ENCODE data around the gene PEA15. TPM values are rescaled to one million over a fixed set of nuclear protein-coding genes. Genes with fewer than 3 reads are reported as not detected.
A peak's percentile ranks its signal among the peaks of the same experiment; 100 is the strongest.

The PEA15 gene
- total and polyA plus RNA-seq, 2 of the 8 experiments (the other 6 are each of a cell fraction or from before 2014, with no cell fraction given), result 71.3 to 75.1 TPM

DNA sequence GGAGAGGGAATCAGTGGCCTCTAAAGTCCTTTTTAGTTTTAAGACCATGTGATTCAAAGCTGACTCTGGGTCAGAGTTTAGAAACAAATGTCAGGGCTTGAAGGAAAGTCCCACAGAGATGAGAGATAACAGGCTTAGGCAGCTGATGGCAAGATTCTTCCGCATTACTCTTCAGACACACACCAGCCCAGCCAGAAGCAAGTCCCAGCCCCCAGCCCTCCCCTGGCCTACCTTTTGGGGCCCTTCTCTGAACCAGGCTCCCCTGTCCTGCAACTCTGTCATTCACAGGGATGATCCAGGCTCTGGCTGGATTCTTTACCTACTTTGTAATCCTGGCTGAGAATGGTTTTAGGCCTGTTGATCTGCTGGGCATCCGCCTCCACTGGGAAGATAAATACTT, 28.0 kb upstream of the PEA15 start:
- Histone ChIP-seq H3K23ac (ENCODE audit: insufficient read length) (no peak overlapping the region), H3K9ac (replicated peaks in 1 of 4; ENCODE audit: extremely low read depth in 1 of 4, low read depth in 3 of 4, low read length in 3 of 4) (no peak overlapping the region), H2BK120ac (replicated peaks; ENCODE audit: low read depth, low read length) (no peak overlapping the region), H4K91ac (replicated peaks; ENCODE audit: insufficient read length, low read length) (no peak overlapping the region), H3K27me3 (replicated peaks in 1 of 4; ENCODE audit: control insufficient read depth in 3 of 4, extremely low read depth in 1 of 4, insufficient read depth in 3 of 4, low read length in 3 of 4) (peaks cover 0 to 2% (median 0%) of the 10 kb centered on the region in 4 experiments; a peak in 1 of 7 replicates), H4K5ac (ENCODE audit: insufficient read length, low read depth, low read length) (no peak overlapping the region), H3K4me1 (replicated peaks in 1 of 4; ENCODE audit: control insufficient read depth in 3 of 4, insufficient read depth in 4 of 4, low read length in 3 of 4) (peaks cover 0 to 11% (median 3%) of the 10 kb centered on the region in 4 experiments; a peak in 6 of 7 replicates), H3K4ac (replicated peaks; ENCODE audit: insufficient read length, low read depth, low read length) (no peak overlapping the region), H3K79me1 (ENCODE audit: low read depth, low read length) (no peaks in the 10 kb centered on the region), H2BK5ac (ENCODE audit: low read depth, low read length) (peak overlapping the region; percentile 21; the same call in 1 of the 2 replicates), H4K8ac (ENCODE audit: extremely low read depth, insufficient read depth, low read length) (no peak overlapping the region), H4K20me1 (replicated peaks in 1 of 2; ENCODE audit: control insufficient read depth in 1 of 2, insufficient read depth in 2 of 2, low read length in 2 of 2) (no peaks in the 10 kb centered on the region), H3K4me3 (ENCODE audit: extremely low read depth in 1 of 4, insufficient read depth in 2 of 4, low read depth in 3 of 4, low read length in 4 of 4) (no peak overlapping the region), H2AFZ (ENCODE audit: low read length) (peak overlapping the region; percentile 70), H3K56ac (replicated peaks; ENCODE audit: insufficient read length, low read depth, low read length) (no peak overlapping the region), H3K79me2 (ENCODE audit: control insufficient read depth in 1 of 2, insufficient read depth in 2 of 2, low read length in 2 of 2) (no peaks in the 10 kb centered on the region), H3K4me2 (ENCODE audit: insufficient read depth in 1 of 2, low read depth in 2 of 2, low read length in 2 of 2) (no peak overlapping the region), H3K18ac (ENCODE audit: extremely low read depth, low read length) (no peak overlapping the region), H3K14ac (ENCODE audit: insufficient read length) (no peak overlapping the region), H3K36me3 (ENCODE audit: control insufficient read depth in 2 of 4, insufficient read depth in 4 of 4, low read length in 3 of 4) (no peaks in the 10 kb centered on the region), H2BK20ac (ENCODE audit: low read length) (no peak overlapping the region), H3K23me2 (ENCODE audit: low read depth, low read length) (no peaks in the 10 kb centered on the region; the same call in 1 of the 2 replicates), H2BK12ac (ENCODE audit: low read depth, low read length) (no peak overlapping the region), H2BK15ac (ENCODE audit: low read length) (no peak overlapping the region), H3K27ac (ENCODE audit: low read depth, low read length) (no peak overlapping the region), H2AK5ac (ENCODE audit: low read depth, low read length) (no peak overlapping the region), H3K9me3 (ENCODE audit: insufficient read depth in 2 of 2, low read depth in 1 of 2, low read length in 1 of 2) (no peaks in the 10 kb centered on the region)
- TF ChIP-seq SIRT6 (IDR thresholded peaks at IDR 0.05; ENCODE audit: low read length) (no peak), SAP30 (IDR thresholded peaks at IDR 0.05; ENCODE audit: insufficient read depth, insufficient replicate concordance, low read length) (no peak), RXRA (IDR thresholded peaks at IDR 0.05; ENCODE audit: insufficient read depth, low read depth, low read length) (no peak), HDAC6 (IDR thresholded peaks at IDR 0.05; ENCODE audit: low read depth, low read length) (no peak)
- TF ChIP-seq, protein P1, sequence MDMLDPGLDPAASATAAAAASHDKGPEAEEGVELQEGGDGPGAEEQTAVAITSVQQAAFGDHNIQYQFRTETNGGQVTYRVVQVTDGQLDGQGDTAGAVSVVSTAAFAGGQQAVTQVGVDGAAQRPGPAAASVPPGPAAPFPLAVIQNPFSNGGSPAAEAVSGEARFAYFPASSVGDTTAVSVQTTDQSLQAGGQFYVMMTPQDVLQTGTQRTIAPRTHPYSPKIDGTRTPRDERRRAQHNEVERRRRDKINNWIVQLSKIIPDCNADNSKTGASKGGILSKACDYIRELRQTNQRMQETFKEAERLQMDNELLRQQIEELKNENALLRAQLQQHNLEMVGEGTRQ (IDR thresholded peaks at IDR 0.05; ENCODE audit: low read length), result no peak
- TF ChIP-seq, protein P2, sequence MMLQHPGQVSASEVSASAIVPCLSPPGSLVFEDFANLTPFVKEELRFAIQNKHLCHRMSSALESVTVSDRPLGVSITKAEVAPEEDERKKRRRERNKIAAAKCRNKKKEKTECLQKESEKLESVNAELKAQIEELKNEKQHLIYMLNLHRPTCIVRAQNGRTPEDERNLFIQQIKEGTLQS (IDR thresholded peaks at IDR 0.05; ENCODE audit: insufficient read depth, low read depth, low read length), result no peak
- TF ChIP-seq, protein P3, sequence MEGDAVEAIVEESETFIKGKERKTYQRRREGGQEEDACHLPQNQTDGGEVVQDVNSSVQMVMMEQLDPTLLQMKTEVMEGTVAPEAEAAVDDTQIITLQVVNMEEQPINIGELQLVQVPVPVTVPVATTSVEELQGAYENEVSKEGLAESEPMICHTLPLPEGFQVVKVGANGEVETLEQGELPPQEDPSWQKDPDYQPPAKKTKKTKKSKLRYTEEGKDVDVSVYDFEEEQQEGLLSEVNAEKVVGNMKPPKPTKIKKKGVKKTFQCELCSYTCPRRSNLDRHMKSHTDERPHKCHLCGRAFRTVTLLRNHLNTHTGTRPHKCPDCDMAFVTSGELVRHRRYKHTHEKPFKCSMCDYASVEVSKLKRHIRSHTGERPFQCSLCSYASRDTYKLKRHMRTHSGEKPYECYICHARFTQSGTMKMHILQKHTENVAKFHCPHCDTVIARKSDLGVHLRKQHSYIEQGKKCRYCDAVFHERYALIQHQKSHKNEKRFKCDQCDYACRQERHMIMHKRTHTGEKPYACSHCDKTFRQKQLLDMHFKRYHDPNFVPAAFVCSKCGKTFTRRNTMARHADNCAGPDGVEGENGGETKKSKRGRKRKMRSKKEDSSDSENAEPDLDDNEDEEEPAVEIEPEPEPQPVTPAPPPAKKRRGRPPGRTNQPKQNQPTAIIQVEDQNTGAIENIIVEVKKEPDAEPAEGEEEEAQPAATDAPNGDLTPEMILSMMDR (IDR thresholded peaks at IDR 0.05; ENCODE audit: control extremely low read depth in 1 of 3, insufficient read depth in 1 of 3, low read depth in 1 of 3, low read length in 3 of 3), result no peak
- no peak for FAIRE-seq
- ChIA-PET POLR2A (ENCODE audit: partially characterized antibody) (interaction anchor here (0.9 to 1.6 kb wide), 3 partner anchors 15 to 29 kb away, joined by 3 read pairs; no protein-coding TSS in a partner anchor), CTCF (ENCODE audit: partially characterized antibody) (interaction anchor here (0.8 to 1.1 kb wide), 4 partner anchors 9 to 43 kb away, joined by 3 to 6 read pairs (median 4); no protein-coding TSS in a partner anchor)
- DNase-seq (ENCODE audit: low read depth in 1 of 2, low spot score in 2 of 2), result no peak
- 93% methylated on average over 2 of the region's 2 CpGs; no CpG with 5 or more reads in 1 of the 2 experiments for WGBS, 2 experiments (ENCODE audit: extremely low coverage in 1 of 2, insufficient coverage in 1 of 2, insufficient read length in 1 of 2, insufficient replicate concordance in 2 of 2, low coverage in 1 of 2, low lambda C conversion rate in 2 of 2, missing lambda C conversion rate in 1 of 2)
